Breast epithelium (tissue), 4 donors: ENCODE data around the gene ANAPC10. TPM values are rescaled to one million over a fixed set of nuclear protein-coding genes. Genes with fewer than 3 reads are reported as not detected.

Source experiments
- DNase-seq, 2 donors: peaks; one replicate each; pipeline ENCODE4 v3.0.0-alpha.2; 2019; ENCODE audit warnings: low spot score in 2 of 2
- H3K27ac ChIP-seq, 2 donors: fragments of 200-600 bp; sonication (generic) in 1 of 2; one replicate each; pipeline ENCODE4 v1.5.1; 2016 to 2019; ENCODE audit warnings: mild to moderate bottlenecking in 1 of 2
- H3K27me3 ChIP-seq, 2 donors: fragments of 200-600 bp; sonication (generic) in 1 of 2; one replicate each; pipeline versions ENCODE4 v1.5.1 to v1.6.0; 2017 to 2019; ENCODE audit warnings: control low read depth in 1 of 2, mild to moderate bottlenecking in 1 of 2
- H3K36me3 ChIP-seq: fragments of 200-600 bp; one replicate; pipeline ENCODE4 v1.5.1; 2019
- H3K4me1 ChIP-seq, 2 donors: fragments of 200-600 bp; sonication (generic); one replicate each; pipeline ENCODE4 v1.5.1; 2016 to 2019; ENCODE audit warnings: control low read depth in 1 of 2
- H3K4me3 ChIP-seq, 3 donors: fragments of 200-600 bp; sonication (generic); 1 replicate in 2 of 3; 2 replicates in 1 of 3; pipeline ENCODE4 v1.5.1; 2016 to 2019; ENCODE audit warnings: mild to moderate bottlenecking in 3 of 3, moderate library complexity in 2 of 3
- H3K9me3 ChIP-seq, 2 donors: fragments of 200-600 bp; sonication (generic) in 1 of 2; one replicate each; pipeline ENCODE4 v1.5.1; 2016 to 2019; ENCODE audit warnings: control low read depth in 1 of 2
- CTCF ChIP-seq, 3 donors: fragments of 450-650 bp; IDR thresholded peaks; one replicate each; pipeline ENCODE4 v1.5.1; 2016 to 2017; ENCODE audit warnings: antibody characterized with exemption in 3 of 3, mild to moderate bottlenecking in 3 of 3, moderate library complexity in 3 of 3
- POLR2A ChIP-seq: fragments of 450-650 bp; IDR thresholded peaks from one replicate; pipeline ENCODE4 v1.6.1; 2016; ENCODE audit warnings: antibody characterized with exemption, mild to moderate bottlenecking, moderate library complexity
- POLR2AphosphoS5 ChIP-seq, 3 donors: sonication (generic); formaldehyde crosslinking; IDR thresholded peaks; one replicate each; pipeline ENCODE4 v1.6.1; 2017; ENCODE audit warnings: antibody characterized with exemption in 3 of 3
- intact Hi-C: fragments of 100-400 bp; cut with DNase I; formaldehyde crosslinking; loops from one replicate; pipeline ENCODE4 v1.15.1; 2023; ENCODE audit warnings: low total_unique reads
- total RNA-seq, 3 donors: library from RNA; depleted of rRNA; stranded (reverse); fragments of >200 nt; gene quantifications; one replicate each; pipeline ENCODE4 v1.1.0, GENCODE V29; 2016

ANAPC10 gene
- total RNA-seq, 3 donors from 2014 or later, result 22.7 to 45.5 (median 38.0) TPM

GRCh38 chr4:145075742-145076468 lies 22.1 kb downstream of the ANAPC10 start:
- Histone ChIP-seq H3K27ac (no peak overlapping the region), H3K36me3 (no peaks in the 10 kb centered on the region), H3K4me3 (no peak overlapping the region), H3K4me1 (no peaks in the 10 kb centered on the region), H3K9me3 (no peaks in the 10 kb centered on the region), H3K27me3 (no peaks in the 10 kb centered on the region)
- TF ChIP-seq CTCF (IDR thresholded peaks at IDR 0.05) (no peak), POLR2A (no peak)
- DNase-seq, result no peak
- intact Hi-C loops, result no loop called here

- H3K4me3 ChIP-seq, result no peak overlapping the region
- H3K9me3 ChIP-seq, result no peaks in the 10 kb centered on the region
- intact Hi-C loops, result no loop called here
- DNase-seq, result no peak
- no peaks in the 10 kb centered on the region for H3K36me3 ChIP-seq
- no peaks in the 10 kb centered on the region for H3K27me3 ChIP-seq
- TF ChIP-seq POLR2A (no peak), POLR2AphosphoS5 (IDR thresholded peaks at IDR 0.05) (no peak), CTCF (IDR thresholded peaks at IDR 0.05) (no peak)
- no peak overlapping the region for H3K27ac ChIP-seq
- H3K4me1 ChIP-seq, result no peaks in the 10 kb centered on the region
Measured at GRCh38 chr4:145071560-145071959, 26.4 kb downstream of the ANAPC10 start.

- H3K4me1 ChIP-seq, result no peaks in the 10 kb centered on the region
- intact Hi-C loops, result no loop called here
- H3K27me3 ChIP-seq, result no peaks in the 10 kb centered on the region
- no peak overlapping the region for H3K27ac ChIP-seq
- DNase-seq, result no peak
- no peaks in the 10 kb centered on the region for H3K9me3 ChIP-seq
- TF ChIP-seq POLR2A (no peak), CTCF (IDR thresholded peaks at IDR 0.05) (no peak), POLR2AphosphoS5 (IDR thresholded peaks at IDR 0.05) (no peak)
- H3K36me3 ChIP-seq, result no peaks in the 10 kb centered on the region
- no peak overlapping the region for H3K4me3 ChIP-seq
Measured at GRCh38 chr4:145069361-145069760, 28.6 kb downstream of the ANAPC10 start.

- no peaks in the 10 kb centered on the region for H3K27me3 ChIP-seq
- DNase-seq, result no peak
- H3K9me3 ChIP-seq, result no peaks in the 10 kb centered on the region
- no peak overlapping the region for H3K27ac ChIP-seq
- intact Hi-C loops, result no loop called here
- H3K4me1 ChIP-seq, result no peaks in the 10 kb centered on the region
- TF ChIP-seq CTCF (IDR thresholded peaks at IDR 0.05), result no peak
- TF ChIP-seq POLR2A, result no peak
- no peak for TF ChIP-seq POLR2AphosphoS5 (IDR thresholded peaks at IDR 0.05)
- H3K4me3 ChIP-seq, result no peak overlapping the region
- no peaks in the 10 kb centered on the region for H3K36me3 ChIP-seq
Measured at GRCh38 chr4:145066063-145066501, 31.9 kb downstream of the ANAPC10 start.

- intact Hi-C loops, result no loop called here
- no peaks in the 10 kb centered on the region for H3K27me3 ChIP-seq
- no peaks in the 10 kb centered on the region for H3K36me3 ChIP-seq
- DNase-seq, result no peak
- H3K27ac ChIP-seq, result no peak overlapping the region
- no peak overlapping the region for H3K4me3 ChIP-seq
- H3K9me3 ChIP-seq, result no peaks in the 10 kb centered on the region
- no peak for TF ChIP-seq POLR2A
- TF ChIP-seq CTCF (IDR thresholded peaks at IDR 0.05), result peak in 2 of 3 donors; percentile 43 to 56
- TF ChIP-seq POLR2AphosphoS5 (IDR thresholded peaks at IDR 0.05), result no peak
- no peaks in the 10 kb centered on the region for H3K4me1 ChIP-seq
Measured at GRCh38 chr4:145061318-145061920, 36.6 kb downstream of the ANAPC10 start.
